Measurements from ENCODE around the gene UBE2J1.

- TF ChIP-seq POLR2AphosphoS5 (IDR thresholded peaks at IDR 0.05; ENCODE audit: low read depth, low read length) (no peak), POLR2A (IDR thresholded peaks at IDR 0.05; ENCODE audit: borderline replicate concordance, extremely low read depth, insufficient read depth, insufficient read length) (no peak), CEBPB (IDR thresholded peaks at IDR 0.05; ENCODE audit: low read depth) (no peak), SIN3A (IDR thresholded peaks at IDR 0.05; ENCODE audit: low read depth) (no peak), RAD21 (IDR thresholded peaks at IDR 0.05; ENCODE audit: low read depth) (no peak)
Measured at GRCh38 chr6:89320012-89320559, 32.4 kb downstream of the UBE2J1 start.
